Cerebellar nuclear complex (tissue), 1 donor: ENCODE data around the gene ARL6.

Experiments
- DNase-seq, 2 experiments: peaks; one replicate each; lab custom pipeline; 2025; lab: John Stamatoyannopoulos, UW

Gene ARL6

DNA sequence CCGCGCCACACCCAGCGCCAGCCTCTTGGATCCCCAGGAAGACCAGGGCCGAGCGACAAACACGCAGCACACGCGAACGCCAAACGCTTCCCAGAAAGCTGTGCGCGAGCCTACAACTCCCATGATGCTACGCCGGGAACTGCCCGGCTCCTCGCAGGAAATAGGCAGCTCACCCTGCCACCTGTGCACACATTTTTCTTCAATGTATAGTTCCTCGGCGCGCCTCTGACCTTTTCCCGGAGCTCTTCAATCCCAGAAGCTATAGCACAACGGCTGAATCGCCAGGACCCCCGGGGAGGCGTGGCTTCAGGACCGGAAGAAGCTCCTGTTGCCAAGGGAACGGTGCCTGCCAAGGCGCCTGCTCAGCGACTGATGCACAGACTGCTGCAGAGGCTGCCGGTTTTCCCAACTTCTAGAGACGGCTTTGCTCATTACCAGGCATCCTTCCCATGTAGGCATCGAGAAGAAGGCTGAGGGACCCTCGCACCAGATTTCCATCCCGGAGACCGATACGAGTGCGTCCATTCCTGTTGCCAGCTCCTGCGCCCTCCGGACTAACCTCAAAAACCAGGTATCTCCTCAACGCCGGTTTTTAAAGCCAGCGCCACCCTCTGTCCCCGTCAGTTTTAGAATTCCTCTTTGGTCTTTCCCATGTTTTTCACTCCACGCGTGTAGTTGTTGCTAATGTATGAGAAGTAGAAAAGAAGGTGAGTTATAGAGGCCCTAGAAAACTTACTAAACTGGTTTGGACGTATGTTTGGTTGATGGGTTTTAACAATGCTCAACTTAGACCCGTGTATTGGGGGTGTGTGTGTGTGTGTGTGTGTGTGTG, at the start of gene ARL6:
Gene ARL6 (plus strand): TSS at position 352 of the 832 bp plus-strand sequence. CDS start 3,350 bp downstream, outside the sequence.
- peak; percentile 28 to 64 for DNase-seq

- DNase-seq: peak in 1 of 2 experiments; percentile 50
Observed at GRCh38 chr3:97719156-97719821, 45.3 kb upstream of the ARL6 start.

- no peak for DNase-seq
Observed at GRCh38 chr3:97720417-97720816, 44.1 kb upstream of the ARL6 start.

DNA sequence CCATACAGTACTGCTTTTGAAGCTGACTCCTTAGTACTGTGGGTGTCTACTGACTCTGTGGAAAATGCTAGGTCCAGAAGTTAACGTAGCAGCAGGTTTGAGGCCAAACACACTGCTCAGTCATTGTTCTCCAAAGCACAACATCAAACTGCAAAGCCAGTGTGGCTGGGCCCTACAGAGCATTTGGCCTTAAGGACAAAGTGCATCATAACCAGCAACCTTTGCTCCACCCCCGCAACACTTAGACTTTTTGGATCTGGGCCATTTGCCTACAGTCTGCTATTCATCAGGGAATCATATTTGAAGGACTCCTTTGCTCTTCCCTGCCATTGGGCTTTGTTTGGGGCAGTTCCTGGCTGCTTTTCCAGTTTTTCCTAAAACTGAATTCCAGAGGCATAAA, 43.1 kb upstream of the ARL6 start:
- DNase-seq: no peak

- no peak for DNase-seq
Observed at GRCh38 chr3:97736928-97737327, 27.6 kb upstream of the ARL6 start.

GRCh38 chr3:97738761-97739160, 25.8 kb upstream of the ARL6 start:
- no peak for DNase-seq

DNA sequence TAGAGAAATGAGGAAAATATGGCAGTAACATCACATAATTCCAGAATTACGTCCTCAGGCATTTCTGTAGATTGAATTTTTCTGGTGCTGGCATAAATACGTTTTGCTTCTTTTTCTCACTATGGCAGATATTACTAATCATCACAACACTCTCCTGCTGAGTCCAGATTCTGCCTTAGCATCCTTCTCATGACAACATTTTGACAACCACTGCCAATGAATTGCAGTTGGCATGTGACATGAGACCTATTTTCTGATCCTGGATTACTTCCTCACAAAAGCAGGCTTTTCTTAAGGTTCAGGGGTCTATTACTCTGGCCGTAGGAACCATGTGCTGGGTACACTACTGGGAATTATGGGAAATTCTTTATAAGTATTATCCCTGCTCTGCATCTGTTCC, 22.5 kb upstream of the ARL6 start:
- no peak for DNase-seq

DNA sequence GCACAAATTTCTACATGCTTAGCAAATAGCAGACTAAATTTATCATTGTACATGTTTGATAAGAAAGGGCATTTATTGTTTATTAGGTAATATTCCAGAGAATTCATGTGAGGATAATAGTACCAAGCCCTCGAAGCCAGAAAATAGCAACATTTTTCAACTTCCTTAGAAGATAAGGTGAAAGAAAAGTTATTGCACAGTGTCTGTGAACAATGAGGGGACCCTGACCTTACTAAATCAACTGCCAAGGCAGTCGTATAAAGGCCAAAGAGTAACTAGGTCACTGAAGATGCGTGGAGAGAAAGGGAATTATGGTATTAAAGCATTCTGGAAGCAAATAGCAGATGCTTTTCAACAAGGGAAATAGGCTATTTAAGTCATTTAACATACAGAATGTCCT, 20.3 kb upstream of the ARL6 start:
- DNase-seq: no peak

GRCh38 chr3:97763586-97764406, 762 bp upstream of the ARL6 start:
- DNase-seq: no peak

- no peak for DNase-seq
Observed at GRCh38 chr3:97765336-97765735, 778 bp downstream of the ARL6 start.

GRCh38 chr3:97772926-97773325, 8.4 kb downstream of the ARL6 start:
- DNase-seq: no peak

GRCh38 chr3:97778152-97778551, 13.6 kb downstream of the ARL6 start:
- DNase-seq: no peak

DNA sequence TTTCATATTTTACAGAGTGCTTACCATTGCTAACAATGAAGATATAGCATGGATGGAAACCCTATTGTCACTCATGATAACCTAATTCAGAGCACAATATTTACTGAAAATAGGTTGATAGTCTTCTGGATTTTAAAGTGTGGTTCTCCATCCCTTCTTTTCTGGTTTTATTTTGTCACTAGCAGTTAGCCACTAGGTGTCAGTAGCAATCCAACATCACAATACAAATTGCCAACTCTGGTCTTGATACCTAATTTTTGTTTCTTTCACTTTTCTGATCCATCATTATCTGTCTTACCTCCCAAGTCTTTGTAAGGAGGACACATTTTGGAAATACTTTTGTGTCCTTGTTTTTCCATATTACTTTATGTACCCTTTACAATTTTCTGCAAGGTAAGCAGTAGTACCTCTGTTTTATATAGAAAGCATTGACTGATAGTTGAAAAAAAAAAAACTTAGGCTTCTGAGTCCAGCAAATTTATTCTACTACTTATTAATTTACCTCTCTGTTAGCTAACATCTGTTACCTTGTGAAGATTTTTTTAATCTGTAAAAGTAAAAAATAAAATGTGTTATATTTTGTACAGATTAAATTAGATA, 29.0 kb downstream of the ARL6 start:
- no peak for DNase-seq

DNA sequence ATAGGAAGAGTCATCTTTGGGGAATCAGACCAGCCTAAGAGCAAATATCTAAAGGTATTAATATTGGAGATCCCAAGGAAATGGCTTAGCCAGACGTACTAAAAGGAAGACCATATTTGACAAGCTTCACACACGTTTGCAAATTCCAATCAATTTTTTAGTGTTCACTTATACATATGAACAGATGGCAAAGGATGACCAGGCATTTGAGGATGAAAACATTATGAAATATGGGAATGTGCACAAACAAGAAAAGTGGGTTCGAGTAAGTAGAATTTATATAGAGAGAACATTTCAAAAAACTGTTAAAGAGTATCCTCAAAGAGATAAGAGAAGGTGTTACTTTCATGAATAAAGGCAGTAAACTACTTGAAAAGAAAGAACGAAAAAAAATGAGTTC, 31.4 kb downstream of the ARL6 start:
- no peak for DNase-seq

DNA sequence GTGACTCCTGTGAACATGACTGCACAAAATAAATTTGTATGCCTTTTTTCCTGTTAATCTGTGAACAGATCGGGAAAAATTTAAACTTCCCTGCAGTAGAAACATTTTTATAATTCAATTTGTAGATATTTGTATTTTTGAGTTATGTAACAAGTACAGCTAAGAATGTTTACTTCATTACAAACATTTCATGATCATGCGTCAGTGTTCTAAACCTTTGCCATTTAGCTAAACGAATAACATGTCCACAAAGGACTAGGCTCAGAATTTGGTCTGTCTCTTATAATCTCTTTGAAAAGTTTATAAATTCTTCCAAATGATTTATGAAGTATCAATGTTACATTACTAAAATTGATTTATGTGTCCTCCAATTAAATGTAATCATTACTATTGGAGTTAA, 39.9 kb downstream of the ARL6 start:
- no peak for DNase-seq

- no peak for DNase-seq
Observed at GRCh38 chr3:97810779-97811390, 46.3 kb downstream of the ARL6 start.

- DNase-seq: no peak
Observed at GRCh38 chr3:97815149-97815917, 50.8 kb downstream of the ARL6 start.

GRCh38 chr3:97816811-97817210, 52.3 kb downstream of the ARL6 start:
- DNase-seq: no peak

DNA sequence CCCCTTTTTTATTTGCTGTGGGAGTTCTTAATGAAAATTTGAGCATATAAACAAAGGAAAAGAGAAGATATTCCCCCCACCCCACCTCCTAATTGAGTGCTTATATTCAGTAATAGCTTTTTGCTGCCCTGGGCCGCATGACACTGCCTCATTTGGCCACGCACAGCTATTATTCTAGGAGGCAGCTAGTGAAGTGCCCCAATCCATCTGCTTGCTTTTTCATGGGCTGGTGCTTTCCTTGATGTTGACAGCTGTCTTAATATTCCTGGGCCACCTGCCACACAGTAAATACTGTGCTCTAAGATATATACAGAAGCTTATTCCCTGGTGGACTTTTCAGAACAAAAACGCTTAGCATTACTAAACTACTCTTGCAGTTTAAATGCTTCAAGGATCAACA, 53.4 kb downstream of the ARL6 start:
- DNase-seq: no peak

DNA sequence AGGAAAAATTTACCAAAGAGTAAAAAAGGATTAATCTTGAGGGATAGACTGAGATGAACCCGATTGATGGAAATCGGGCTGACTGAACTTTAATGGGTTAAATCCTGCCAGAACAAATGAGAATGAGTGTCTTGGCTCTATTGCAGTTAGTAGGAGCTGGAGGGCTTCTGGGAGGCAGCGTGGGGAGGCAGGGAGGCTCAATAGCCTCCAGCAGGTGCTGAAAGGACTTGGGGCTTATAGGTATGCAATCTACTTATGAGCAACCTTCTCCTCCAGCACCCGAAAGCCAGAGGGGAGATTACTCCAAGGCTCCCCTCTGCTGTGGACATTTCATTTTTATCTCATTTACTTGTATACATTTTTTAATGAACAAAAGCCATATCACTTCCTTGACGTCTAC, 56.2 kb downstream of the ARL6 start:
- DNase-seq: no peak

GRCh38 chr3:97821287-97821773, 56.8 kb downstream of the ARL6 start:
- DNase-seq: no peak
